Measurements from ENCODE around the gene COQ10A.
"Not testable (repeated sequence)": the region's sequence is repeated elsewhere in the genome, so short reads cannot be mapped to it uniquely, and the experiment has no call there.

Gene COQ10A

DNA sequence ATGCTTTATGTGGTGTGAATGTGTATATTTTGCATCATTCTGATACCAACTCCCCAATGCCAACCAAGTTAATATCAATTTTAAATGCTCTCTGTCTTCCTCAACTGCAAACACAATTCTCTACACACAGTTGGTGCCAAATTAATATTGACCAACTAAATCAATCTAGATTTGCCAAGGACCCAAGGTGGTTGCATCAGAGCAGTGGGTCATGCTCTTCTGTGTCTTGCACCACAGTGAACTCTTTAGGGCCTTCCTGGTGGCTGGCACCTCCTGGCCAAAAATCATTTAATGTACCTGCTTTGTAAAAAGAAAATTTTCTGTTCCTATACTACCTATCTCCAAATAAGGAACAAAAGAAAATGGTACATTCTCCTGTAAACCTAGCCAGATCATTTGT lies 14.1 kb downstream of the COQ10A start:
- H3K27ac ChIP-seq (ENCODE audit: insufficient read depth in 1 of 2, low read depth in 1 of 2, low read length in 2 of 2, poor library complexity in 1 of 2, severe bottlenecking in 2 of 2) = no peak overlapping the region
- DNase-seq = no peak
- CTCF ChIA-PET = interaction anchor here (1.6 kb wide), 1 partner anchor 13 kb away, joined by 4 read pairs; no protein-coding TSS in a partner anchor
- H3K36me3 ChIP-seq (ENCODE audit: control insufficient read depth in 4 of 4, insufficient read depth in 4 of 4, low read length in 3 of 4) = peaks cover 22 to 71% (median 55%) of the 10 kb centered on the region in 4 experiments
- POLR2A ChIA-PET = no interaction called here
- H3K27me3 ChIP-seq (replicated peaks in 2 of 5; ENCODE audit: control insufficient read depth in 4 of 5, insufficient read depth in 5 of 5, low read length in 4 of 5) = no peaks in the 10 kb centered on the region
- no peaks in the 10 kb centered on the region for H3K4me1 ChIP-seq (ENCODE audit: control extremely low read depth in 1 of 4, control insufficient read depth in 4 of 4, insufficient read depth in 4 of 4, low read length in 3 of 4)
- H3K9me3 ChIP-seq (ENCODE audit: control extremely low read depth in 1 of 5, control insufficient read depth in 4 of 5, insufficient read depth in 2 of 5, low read depth in 1 of 5, low read length in 4 of 5) = no peaks in the 10 kb centered on the region
- H3K4me3 ChIP-seq (ENCODE audit: control insufficient read depth in 1 of 7, extremely low read depth in 1 of 7, insufficient read depth in 4 of 7, low read depth in 2 of 7, low read length in 6 of 7) = no peak overlapping the region

DNA sequence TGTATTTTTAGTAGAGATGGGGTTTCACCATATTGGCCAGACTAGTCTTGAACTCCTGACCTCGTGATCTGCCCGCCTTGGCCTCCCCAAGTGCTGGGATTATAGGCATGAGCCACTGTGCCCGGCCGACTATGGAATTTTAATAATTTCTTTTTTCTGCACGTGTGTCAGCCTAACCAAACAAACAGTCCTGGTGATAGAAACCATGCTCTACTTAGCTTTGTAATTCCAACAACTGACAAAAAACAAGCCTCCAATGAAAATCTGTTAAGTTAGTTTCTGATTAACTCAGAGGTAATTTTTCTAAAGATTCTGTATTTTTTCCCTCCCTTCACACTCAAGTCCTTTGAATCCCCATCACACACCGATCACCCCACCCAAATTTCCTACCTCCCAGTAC lies 15.3 kb downstream of the COQ10A start:
- ChIA-PET POLR2A (no interaction called here), CTCF (interaction anchor here (0.9 to 1.6 kb wide), 2 partner anchors 14 to 30 kb away, joined by 3 to 4 read pairs; no protein-coding TSS in a partner anchor)
- WGBS (ENCODE audit: insufficient coverage) = 97% methylated on average over 5 of the region's 6 CpGs
- H3K27me3 ChIP-seq (replicated peaks in 2 of 5; ENCODE audit: control insufficient read depth in 4 of 5, insufficient read depth in 5 of 5, low read length in 4 of 5) = no peaks in the 10 kb centered on the region
- no peak for DNase-seq
- peaks cover 22 to 72% (median 53%) of the 10 kb centered on the region in 4 experiments for H3K36me3 ChIP-seq (ENCODE audit: control insufficient read depth in 4 of 4, insufficient read depth in 4 of 4, low read length in 3 of 4)
- H3K27ac ChIP-seq (ENCODE audit: insufficient read depth in 1 of 2, low read depth in 1 of 2, low read length in 2 of 2, poor library complexity in 1 of 2, severe bottlenecking in 2 of 2) = no peak overlapping the region
- no peaks in the 10 kb centered on the region for H3K9me3 ChIP-seq (ENCODE audit: control extremely low read depth in 1 of 5, control insufficient read depth in 4 of 5, insufficient read depth in 2 of 5, low read depth in 1 of 5, low read length in 4 of 5)
- no peak overlapping the region for H3K4me3 ChIP-seq (ENCODE audit: control insufficient read depth in 1 of 7, extremely low read depth in 1 of 7, insufficient read depth in 4 of 7, low read depth in 2 of 7, low read length in 6 of 7)
- no peaks in the 10 kb centered on the region for H3K4me1 ChIP-seq (ENCODE audit: control extremely low read depth in 1 of 4, control insufficient read depth in 4 of 4, insufficient read depth in 4 of 4, low read length in 3 of 4)

DNA sequence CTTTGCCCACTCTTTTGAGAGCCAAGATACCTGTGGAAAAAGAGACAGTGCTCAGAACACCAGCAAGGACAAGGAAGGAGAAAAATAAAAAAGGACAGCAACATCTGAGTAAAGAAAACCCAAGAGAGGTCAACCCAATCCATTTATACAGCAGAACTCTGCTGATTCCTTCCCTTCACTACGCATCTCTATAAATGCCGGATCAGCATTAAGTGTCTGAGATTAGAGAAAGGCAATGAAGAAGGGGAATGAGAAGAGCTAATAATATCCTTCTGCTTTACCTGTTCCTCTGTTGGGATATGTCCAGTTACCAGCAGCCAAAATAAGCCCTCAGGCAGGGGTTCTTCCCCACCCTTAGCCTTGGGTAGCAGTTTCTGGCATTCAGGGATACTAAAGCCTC lies 15.8 kb downstream of the COQ10A start:
- CTCF ChIA-PET = interaction anchor here (0.9 kb wide), 1 partner anchor 30 kb away, joined by 3 read pairs; no protein-coding TSS in a partner anchor
- peaks cover 22 to 72% (median 52%) of the 10 kb centered on the region in 4 experiments for H3K36me3 ChIP-seq (ENCODE audit: control insufficient read depth in 4 of 4, insufficient read depth in 4 of 4, low read length in 3 of 4)

DNA sequence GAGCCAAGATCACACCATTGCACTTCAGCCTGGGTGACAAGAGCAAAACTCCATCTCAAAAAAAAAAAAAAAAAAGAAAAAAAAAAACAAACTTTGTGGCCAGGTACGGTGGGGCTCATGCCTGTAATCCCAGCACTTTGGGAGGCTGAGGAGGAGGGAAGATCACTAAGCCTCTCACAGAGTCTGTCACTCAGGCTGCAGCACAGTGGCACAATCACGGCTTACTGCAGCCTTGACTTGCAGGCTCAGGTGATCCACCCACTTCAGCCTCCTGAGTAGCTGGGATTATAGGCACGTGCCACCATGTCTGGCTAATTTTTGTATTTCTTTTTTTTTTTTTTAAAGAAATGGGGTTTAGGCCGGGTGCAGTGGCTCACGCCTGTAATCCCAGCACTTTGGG lies 17.5 kb downstream of the COQ10A start:
- H3K4me1 ChIP-seq (ENCODE audit: control extremely low read depth in 1 of 4, control insufficient read depth in 4 of 4, insufficient read depth in 4 of 4, low read length in 3 of 4); H3K4me3 ChIP-seq (ENCODE audit: control insufficient read depth in 1 of 7, extremely low read depth in 1 of 7, insufficient read depth in 4 of 7, low read depth in 2 of 7, low read length in 6 of 7); POLR2A ChIA-PET; DNase-seq; H3K27ac ChIP-seq (ENCODE audit: insufficient read depth in 1 of 2, low read depth in 1 of 2, low read length in 2 of 2, poor library complexity in 1 of 2, severe bottlenecking in 2 of 2); H3K9me3 ChIP-seq (ENCODE audit: control extremely low read depth in 1 of 5, control insufficient read depth in 4 of 5, insufficient read depth in 2 of 5, low read depth in 1 of 5, low read length in 4 of 5); H3K27me3 ChIP-seq (replicated peaks in 2 of 5; ENCODE audit: control insufficient read depth in 4 of 5, insufficient read depth in 5 of 5, low read length in 4 of 5): not testable (repeated sequence)
- CTCF ChIA-PET = interaction anchor here (0.9 kb wide), 1 partner anchor 78 kb away, joined by 4 read pairs; no protein-coding TSS in a partner anchor
- peaks cover 25 to 57% (median 45%) of the 10 kb centered on the region in 4 experiments for H3K36me3 ChIP-seq (ENCODE audit: control insufficient read depth in 4 of 4, insufficient read depth in 4 of 4, low read length in 3 of 4)
- WGBS (ENCODE audit: insufficient coverage) = 81% methylated on average over 4 of the region's 5 CpGs

More for the DNA sequence above, 15.8 kb downstream of the COQ10A start:
- Histone ChIP-seq H3K9me3 (ENCODE audit: control extremely low read depth in 1 of 5, control insufficient read depth in 4 of 5, insufficient read depth in 2 of 5, low read depth in 1 of 5, low read length in 4 of 5) (no peaks in the 10 kb centered on the region), H3K4me1 (ENCODE audit: control extremely low read depth in 1 of 4, control insufficient read depth in 4 of 4, insufficient read depth in 4 of 4, low read length in 3 of 4) (no peaks in the 10 kb centered on the region), H3K27me3 (replicated peaks in 2 of 5; ENCODE audit: control insufficient read depth in 4 of 5, insufficient read depth in 5 of 5, low read length in 4 of 5) (no peaks in the 10 kb centered on the region), H3K27ac (ENCODE audit: insufficient read depth in 1 of 2, low read depth in 1 of 2, low read length in 2 of 2, poor library complexity in 1 of 2, severe bottlenecking in 2 of 2) (no peak overlapping the region), H3K4me3 (ENCODE audit: control insufficient read depth in 1 of 7, extremely low read depth in 1 of 7, insufficient read depth in 4 of 7, low read depth in 2 of 7, low read length in 6 of 7) (no peak overlapping the region)
- DNase-seq = no peak
- WGBS (ENCODE audit: insufficient coverage) = no CpG with 5 or more reads among the region's 2 CpGs
- POLR2A ChIA-PET = no interaction called here

DNA sequence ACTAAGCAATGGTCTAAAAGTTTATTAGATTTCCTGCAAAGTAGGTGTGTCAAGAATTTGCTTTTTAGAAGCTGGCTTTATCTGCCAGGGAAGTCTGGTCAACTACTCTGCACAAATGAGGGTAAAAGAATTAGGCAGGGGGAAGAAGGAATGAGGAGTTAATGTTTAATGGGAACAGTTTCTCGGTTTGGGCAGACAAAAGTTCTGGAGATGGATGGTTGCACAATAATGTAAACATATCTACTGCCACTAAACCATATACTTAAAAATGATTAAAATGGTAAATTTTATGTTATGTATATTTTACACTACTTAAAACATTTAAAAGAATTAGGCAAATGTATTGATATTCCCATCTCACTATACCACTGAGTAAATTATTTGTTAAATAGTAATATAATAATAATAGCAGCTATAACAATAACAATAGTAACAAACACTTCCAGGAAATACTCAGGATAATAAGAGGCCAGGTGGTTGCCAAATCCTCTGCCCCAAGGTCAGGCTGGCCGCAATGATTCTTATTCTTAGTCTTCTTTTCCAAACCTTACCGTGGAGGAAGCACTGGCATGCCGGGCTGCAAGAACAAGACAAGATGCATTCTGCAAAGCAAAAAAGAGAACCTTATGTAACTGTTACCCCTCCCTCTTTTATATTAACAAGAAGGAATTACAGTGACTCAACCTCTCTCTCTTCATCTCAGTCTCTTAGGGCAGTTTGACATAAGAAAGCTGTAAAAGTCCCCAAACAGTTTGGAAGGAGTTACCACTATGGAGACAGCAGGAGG lies 19.5 kb downstream of the COQ10A start:
- no peak overlapping the region for H3K27ac ChIP-seq (ENCODE audit: insufficient read depth in 1 of 2, low read depth in 1 of 2, low read length in 2 of 2, poor library complexity in 1 of 2, severe bottlenecking in 2 of 2)
- ChIA-PET CTCF (interaction anchor here (0.9 to 2.8 kb wide), 11 partner anchors 8 to 175 kb away, joined by 3 to 11 read pairs (median 4); partner anchors contain the start of gene COQ10A), POLR2A (no interaction called here)
- H3K9me3 ChIP-seq (ENCODE audit: control extremely low read depth in 1 of 5, control insufficient read depth in 4 of 5, insufficient read depth in 2 of 5, low read depth in 1 of 5, low read length in 4 of 5) = no peaks in the 10 kb centered on the region
- H3K27me3 ChIP-seq (replicated peaks in 2 of 5; ENCODE audit: control insufficient read depth in 4 of 5, insufficient read depth in 5 of 5, low read length in 4 of 5) = no peaks in the 10 kb centered on the region
- DNase-seq = no peak
- 100% methylated on average over 3 of the region's 4 CpGs for WGBS (ENCODE audit: insufficient coverage)
- H3K36me3 ChIP-seq (ENCODE audit: control insufficient read depth in 4 of 4, insufficient read depth in 4 of 4, low read length in 3 of 4) = peaks cover 19 to 59% (median 42%) of the 10 kb centered on the region in 4 experiments
- H3K4me1 ChIP-seq (ENCODE audit: control extremely low read depth in 1 of 4, control insufficient read depth in 4 of 4, insufficient read depth in 4 of 4, low read length in 3 of 4) = peaks cover 0 to 4% (median 2%) of the 10 kb centered on the region in 4 experiments
- H3K4me3 ChIP-seq (ENCODE audit: control insufficient read depth in 1 of 7, extremely low read depth in 1 of 7, insufficient read depth in 4 of 7, low read depth in 2 of 7, low read length in 6 of 7) = no peak overlapping the region

DNA sequence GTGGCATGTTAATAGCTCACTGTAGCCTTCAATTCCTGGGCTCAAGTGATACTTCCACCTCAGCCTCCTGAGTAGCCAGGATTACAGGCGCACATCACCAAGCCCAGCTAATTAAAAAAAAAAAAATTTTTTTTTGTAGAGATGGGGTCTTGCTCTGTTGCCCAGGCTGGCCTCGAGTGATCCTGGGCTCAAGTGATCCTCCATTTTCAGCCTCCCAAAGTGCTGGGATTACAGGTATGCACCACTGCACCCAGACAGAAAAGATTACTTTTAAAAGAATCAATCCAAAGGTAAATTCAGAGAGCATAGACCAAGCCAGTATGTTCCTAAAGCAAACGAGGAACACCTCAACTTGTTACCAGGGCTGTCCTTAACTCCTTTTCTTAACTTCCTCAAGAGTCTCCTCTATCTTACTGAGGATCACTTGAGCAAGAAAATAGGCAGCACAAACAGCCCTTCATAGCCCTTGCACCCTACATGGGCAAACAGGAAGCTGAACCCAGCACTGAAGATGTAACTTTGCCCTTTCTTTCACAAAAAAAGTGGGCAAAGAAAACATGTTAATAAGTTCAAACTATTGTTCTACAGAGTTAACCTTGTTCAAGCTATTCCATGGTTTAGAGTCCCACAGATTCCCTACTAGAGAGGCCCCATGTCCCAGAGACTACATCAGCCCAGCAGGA lies 22.1 kb downstream of the COQ10A start:
- H3K36me3 ChIP-seq (ENCODE audit: control insufficient read depth in 4 of 4, insufficient read depth in 4 of 4, low read length in 3 of 4) = peaks cover 12 to 48% (median 32%) of the 10 kb centered on the region in 4 experiments
- H3K9me3 ChIP-seq (ENCODE audit: control extremely low read depth in 1 of 5, control insufficient read depth in 4 of 5, insufficient read depth in 2 of 5, low read depth in 1 of 5, low read length in 4 of 5) = no peaks in the 10 kb centered on the region
- CTCF ChIA-PET = interaction anchor here (1.6 to 1.8 kb wide), 4 partner anchors 10 to 24 kb away, joined by 4 to 7 read pairs (median 5); no protein-coding TSS in a partner anchor
- POLR2A ChIA-PET = interaction anchor here (0.7 kb wide), 1 partner anchor 20 kb away, joined by 5 read pairs; no protein-coding TSS in a partner anchor
- DNase-seq = peak in 2 of 3 donors; percentile 36 to 40
- H3K4me1 ChIP-seq (ENCODE audit: control extremely low read depth in 1 of 4, control insufficient read depth in 4 of 4, insufficient read depth in 4 of 4, low read length in 3 of 4) = peaks cover 0 to 4% (median 2%) of the 10 kb centered on the region in 4 experiments
- no peaks in the 10 kb centered on the region for H3K27me3 ChIP-seq (replicated peaks in 2 of 5; ENCODE audit: control insufficient read depth in 4 of 5, insufficient read depth in 5 of 5, low read length in 4 of 5)
- H3K27ac ChIP-seq (ENCODE audit: insufficient read depth in 1 of 2, low read depth in 1 of 2, low read length in 2 of 2, poor library complexity in 1 of 2, severe bottlenecking in 2 of 2) = no peak overlapping the region
- H3K4me3 ChIP-seq (ENCODE audit: control insufficient read depth in 1 of 7, extremely low read depth in 1 of 7, insufficient read depth in 4 of 7, low read depth in 2 of 7, low read length in 6 of 7) = no peak overlapping the region
- WGBS (ENCODE audit: insufficient coverage) = 83% methylated on average over 2 of the region's 3 CpGs
